H1 (cell line): Measurements from ENCODE around the gene DNAH1.

ENCODE experiments used
- CHD1 ChIP-seq: IDR thresholded peaks from 2 replicates; pipeline ENCODE4 v1.6.1; 2012; ENCODE audit warnings: low read depth, low read length, improper control_type of control experiment
- CREB1 ChIP-seq: IDR thresholded peaks from 2 replicates; pipeline ENCODE4 v1.6.1; 2012; ENCODE audit warnings: inconsistent platforms
- CTCF ChIP-seq, 3 experiments: IDR thresholded peaks; 1 replicate in 2 of 3; 2 replicates in 1 of 3; pipeline versions ENCODE4 v1.5.1 to v1.6.1; 2011; ENCODE audit warnings: low read length in 3 of 3, mild to moderate bottlenecking in 3 of 3, inconsistent platforms in 2 of 3, low read depth in 1 of 3, moderate library complexity in 1 of 3; ENCODE audit not compliant: insufficient read depth in 1 of 3; ENCODE audit errors: control extremely low read depth in 1 of 3
- POLR2AphosphoS5 ChIP-seq: IDR thresholded peaks from 2 replicates; pipeline ENCODE4 v1.6.1; 2011; ENCODE audit warnings: low read depth, low read length
- SRF ChIP-seq: IDR thresholded peaks from 2 replicates; pipeline ENCODE4 v1.6.1; 2011; ENCODE audit warnings: mild to moderate bottlenecking, low read depth, low read length, moderate library complexity

- TF ChIP-seq CTCF (IDR thresholded peaks at IDR 0.05; ENCODE audit: control extremely low read depth in 1 of 3, insufficient read depth in 1 of 3, low read depth in 1 of 3, low read length in 3 of 3) (no peak), CREB1 (no peak), CHD1 (no peak), POLR2AphosphoS5 (no peak), SRF (no peak)
These were observed 67.3 kb downstream of the DNAH1 start for GRCh38 chr3:52383446-52383845.
